Measurements from ENCODE around the gene HES4.

HES4 gene

DNA sequence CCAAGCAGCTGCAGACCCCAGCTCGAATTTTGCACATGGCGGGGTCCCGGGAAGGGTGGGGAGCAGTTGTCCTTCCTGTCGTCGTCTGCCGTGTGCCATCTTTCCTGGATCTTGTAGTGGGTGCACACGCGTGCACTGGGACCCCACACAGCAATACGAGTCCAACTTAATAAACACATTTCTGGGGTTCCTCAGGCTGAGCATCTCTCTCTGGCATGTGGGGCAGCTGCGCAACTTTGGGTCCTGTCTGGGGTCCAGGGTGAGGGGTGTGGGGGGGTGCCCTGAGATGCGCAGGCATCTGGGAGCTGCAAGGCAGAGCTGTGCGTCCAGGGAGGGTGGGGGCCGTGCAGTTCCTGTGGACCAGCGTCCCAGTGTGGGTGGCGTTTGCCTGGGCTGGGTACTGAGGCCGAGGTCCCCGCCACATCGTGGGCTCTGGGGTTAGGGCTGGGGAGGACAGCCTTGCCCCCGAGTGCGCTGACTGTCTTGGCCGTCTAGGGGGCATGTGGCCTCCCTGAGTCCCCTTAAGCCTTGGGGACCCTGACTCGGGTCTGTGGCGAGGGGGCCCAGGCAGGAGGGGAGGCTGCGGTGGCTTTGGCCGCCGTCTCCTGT is 34.3 kb downstream of the HES4 start:
- no peak for DNase-seq

- no peak for DNase-seq
Observed at GRCh38 chr1:964691-965525, 35.0 kb downstream of the HES4 start.

DNA sequence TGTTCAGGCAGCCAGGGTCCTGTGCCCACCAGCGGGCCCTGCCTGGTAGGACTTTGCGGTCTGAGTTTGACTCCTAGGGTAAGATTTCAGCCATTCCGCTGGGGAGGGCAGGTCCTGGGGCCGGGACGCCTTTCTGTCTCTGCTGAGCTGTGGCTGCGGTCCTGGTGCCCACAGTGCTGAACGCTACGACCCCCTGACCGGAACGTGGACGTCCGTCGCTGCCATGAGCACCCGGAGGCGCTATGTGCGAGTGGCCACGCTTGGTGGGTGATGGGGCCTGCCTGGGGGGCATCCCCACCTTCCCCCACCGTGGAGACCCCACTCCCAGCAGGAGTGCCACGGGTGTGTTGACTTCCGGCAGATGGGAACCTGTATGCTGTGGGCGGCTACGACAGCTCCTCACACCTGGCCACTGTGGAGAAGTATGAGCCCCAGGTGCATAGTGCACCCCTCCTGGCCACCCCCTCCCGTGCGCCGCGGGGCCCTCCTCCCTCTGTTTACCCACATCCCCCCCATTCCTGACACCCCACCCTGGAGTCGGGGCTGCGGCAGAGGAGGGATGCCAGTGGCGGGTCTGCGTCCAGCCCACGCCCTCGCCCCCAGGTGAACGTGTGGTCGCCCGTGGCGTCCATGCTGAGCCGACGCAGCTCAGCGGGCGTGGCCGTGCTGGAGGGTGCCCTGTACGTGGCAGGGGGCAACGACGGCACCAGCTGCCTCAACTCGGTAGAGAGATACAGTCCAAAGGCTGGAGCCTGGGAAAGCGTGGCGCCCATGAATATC is 36.0 kb downstream of the HES4 start:
- no peak for DNase-seq

- DNase-seq = no peak
Observed at GRCh38 chr1:963301-963651, 36.6 kb downstream of the HES4 start.

DNA sequence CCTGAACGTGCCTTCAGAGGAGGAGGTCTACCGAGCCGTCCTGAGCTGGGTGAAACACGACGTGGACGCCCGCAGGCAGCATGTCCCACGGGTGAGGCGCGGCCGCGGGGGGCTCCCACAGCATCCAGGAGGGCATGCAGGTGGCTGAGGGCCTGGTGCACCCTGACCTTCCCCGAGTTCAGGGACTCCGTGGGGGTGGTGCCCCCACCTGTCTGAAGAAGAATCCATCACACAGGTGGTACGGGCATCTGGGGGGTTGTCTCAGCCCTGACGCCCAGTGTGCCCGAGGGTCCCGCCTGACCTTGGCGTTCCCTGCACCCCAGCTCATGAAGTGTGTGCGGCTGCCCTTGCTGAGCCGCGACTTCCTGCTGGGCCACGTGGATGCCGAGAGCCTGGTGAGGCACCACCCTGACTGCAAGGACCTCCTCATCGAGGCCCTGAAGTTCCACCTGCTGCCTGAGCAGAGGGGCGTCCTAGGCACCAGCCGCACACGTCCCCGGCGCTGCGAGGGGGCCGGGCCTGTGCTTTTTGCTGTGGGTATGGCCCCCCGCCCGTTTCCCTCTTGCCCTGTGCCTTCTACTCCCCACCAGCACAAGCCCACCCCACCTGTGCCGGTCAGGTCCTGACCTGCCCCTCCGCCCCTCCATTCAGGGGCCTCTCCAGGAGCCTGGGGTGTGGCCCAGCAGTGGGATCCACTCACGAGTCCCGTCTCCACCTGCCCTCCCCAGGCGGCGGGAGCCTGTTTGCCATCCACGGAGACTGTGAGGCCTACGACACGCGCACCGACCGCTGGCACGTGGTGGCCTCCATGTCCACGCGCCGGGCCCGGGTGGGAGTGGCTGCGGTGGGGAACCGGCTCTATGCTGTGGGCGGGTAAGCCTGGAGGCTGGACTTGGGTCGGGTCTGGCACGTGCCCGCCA is 37.3 kb downstream of the HES4 start:
- DNase-seq = no peak

- peak in 1 of 2 experiments; percentile 41 for DNase-seq
Observed at GRCh38 chr1:961132-961669, 38.7 kb downstream of the HES4 start.

- DNase-seq = peak; percentile 89 to 90
Observed at GRCh38 chr1:960363-961131, 39.4 kb downstream of the HES4 start, which contains the start of gene KLHL17. KLHL17 (plus strand) TSS chr1:960584; CDS start chr1:960694, 110 bp downstream.

DNA sequence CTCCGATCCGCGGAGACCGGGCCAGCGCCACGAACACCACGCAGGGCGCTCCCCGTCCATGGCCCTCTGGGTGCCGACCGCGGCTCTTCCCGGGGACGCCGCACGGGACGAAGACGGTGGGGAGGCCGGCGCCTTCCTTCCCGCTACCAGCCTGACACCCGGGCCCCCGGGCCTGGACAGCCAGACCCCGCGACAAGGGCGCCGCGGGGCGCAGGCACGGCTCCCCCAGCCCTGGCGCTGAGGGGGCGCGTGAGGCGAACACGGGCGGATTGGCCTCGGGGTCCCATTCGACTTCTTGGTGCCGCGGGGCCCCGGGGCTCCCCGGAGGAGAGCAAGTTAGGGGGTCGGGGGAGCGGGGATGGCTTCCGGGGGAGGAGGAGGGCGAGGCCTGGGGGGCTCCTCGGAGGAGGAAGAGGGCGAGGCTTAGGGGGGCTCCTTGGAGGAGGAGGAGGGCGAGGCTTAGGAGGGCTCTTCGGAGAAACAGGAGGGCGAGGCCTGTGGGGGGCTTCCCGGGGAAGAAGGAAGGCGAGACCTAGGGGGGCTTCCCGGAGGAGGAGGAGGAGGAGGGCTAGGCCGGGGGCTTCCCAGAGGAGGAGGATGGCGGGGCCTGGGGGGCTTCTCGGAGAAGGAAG is 40.0 kb downstream of the HES4 start:
- DNase-seq = no peak

DNA sequence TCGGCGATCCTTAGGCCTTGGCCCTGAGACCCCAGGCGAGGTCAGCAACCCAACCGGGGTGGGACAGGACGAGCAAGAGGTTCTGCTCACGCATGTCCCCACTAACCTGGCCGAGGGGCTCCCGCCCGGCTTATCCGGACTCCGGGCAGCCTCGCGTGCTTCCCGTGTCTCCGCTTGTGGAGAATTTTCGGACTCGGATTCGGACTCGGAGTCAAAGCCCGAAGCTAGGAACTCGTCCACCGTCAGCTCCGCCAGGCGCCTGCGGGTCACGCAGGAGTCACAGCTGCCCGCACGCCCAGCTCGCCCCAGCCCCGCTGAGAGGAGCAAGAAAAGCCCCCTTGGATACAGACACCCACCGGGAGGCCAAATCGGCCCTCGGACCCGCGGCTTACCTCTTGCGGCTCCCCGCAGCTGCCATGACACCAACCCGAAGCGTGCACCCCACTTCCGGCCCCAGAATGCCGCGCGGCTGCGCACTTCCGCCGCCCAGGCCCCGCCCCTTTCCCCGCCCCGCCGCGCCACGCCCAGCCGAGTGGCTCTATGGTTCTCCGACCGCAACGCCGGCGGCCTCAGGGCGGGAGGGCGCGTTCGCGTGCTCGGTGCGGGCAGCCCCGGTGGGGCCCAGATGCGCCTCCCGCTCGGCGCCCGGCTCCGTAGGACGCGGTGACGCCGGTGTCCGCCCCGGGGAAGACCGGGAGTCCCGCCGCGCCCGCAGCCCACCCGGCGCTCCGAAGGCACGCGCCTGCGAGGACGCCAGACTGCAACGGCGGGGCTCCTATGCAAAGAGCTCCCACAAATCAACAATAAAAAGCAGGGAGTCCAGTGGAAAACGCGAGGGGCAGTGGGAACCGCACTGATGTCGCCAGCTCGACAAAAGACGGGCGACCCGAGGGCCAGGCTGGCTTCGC is 40.8 kb downstream of the HES4 start, which contains the start of gene NOC2L:
Gene NOC2L, minus strand, starts transcription at position 434 of the 908 bp plus-strand sequence. Its CDS starts 16 bp downstream, at position 418.
- DNase-seq = peak; percentile 100

- DNase-seq = no peak
Observed at GRCh38 chr1:956636-957035, 43.3 kb downstream of the HES4 start.

DNA sequence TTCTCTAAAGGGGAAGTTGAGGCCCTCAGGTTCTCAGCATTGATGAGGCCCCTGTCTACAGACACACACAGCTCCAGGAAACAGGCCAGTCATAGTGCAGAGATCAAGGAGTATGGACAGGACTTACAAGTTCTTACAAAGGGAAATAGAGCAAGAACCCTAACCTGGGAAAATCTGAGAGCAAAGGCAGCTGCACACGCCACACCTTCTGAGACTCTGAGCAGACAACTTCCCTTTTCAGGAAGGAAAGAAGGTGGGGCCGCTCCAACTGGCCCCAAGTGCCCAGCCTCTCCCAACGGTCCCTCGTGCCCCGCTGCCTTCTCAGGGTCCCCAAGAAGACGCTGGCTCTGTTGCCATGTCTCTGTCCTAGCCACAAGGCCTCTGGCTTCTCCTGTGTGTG is 44.4 kb downstream of the HES4 start:
- DNase-seq = no peak

- no peak for DNase-seq
Observed at GRCh38 chr1:954927-955326, 45.0 kb downstream of the HES4 start.

- no peak for DNase-seq
Observed at GRCh38 chr1:953524-954320, 46.2 kb downstream of the HES4 start.

DNA sequence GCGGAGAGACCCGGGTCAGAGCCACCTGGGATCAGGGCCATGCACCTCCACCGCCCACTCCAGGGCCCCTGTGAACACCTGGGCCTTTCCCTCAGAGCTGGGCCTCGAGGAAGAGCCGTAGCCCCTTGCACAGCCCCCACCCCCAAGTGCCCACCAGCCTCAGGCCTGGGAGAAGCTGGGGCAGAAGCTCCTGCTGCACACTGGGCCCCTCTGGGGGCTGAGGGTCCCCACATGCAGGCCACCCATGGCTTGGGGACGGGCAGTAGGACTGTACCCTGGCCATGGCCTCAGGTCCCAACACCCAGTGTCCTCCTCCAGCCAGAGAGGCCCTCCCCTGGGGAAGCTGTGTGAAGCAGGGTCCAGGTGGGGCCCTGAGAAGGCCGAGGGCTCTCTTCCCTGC is 47.3 kb downstream of the HES4 start:
- DNase-seq = no peak

DNA sequence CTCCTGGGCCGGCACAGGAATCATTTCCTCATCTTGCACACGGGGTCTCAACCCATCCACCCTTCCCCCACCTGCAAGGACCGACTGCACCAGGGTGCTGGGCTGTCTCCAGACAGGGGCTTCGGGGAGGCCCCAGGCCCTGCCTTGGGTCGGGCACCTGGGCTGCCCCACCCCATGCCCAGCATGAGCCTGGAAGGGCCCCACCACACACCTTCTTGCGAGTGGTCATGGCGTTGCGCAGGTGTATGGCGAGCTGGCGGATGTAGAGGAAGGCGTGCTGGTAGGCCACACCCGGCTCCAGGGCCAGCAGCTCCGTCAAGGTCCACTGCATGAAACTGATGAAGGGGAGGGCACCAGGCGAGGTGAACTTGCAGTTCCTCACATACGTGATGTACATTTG is 47.7 kb downstream of the HES4 start:
- no peak for DNase-seq

DNA sequence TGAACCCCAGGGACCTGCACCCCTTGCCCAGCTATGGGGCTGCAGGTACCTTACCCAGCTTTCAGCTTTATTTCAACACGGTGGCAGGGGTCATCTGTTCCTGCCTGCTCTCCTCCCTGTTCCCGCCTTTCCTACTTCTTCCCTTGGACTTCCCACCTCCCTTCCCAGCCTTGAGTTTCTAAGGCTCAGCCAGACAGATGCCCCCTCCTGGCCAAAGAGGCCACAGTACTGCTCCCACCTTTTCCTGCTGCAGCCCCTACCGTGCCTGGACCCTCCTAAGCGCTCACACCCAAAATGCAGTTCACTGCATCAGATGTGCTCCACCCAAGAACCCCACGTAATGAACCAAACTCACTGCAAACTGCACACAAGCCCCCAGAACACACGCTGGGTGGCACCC is 48.5 kb downstream of the HES4 start:
- no peak for DNase-seq

DNA sequence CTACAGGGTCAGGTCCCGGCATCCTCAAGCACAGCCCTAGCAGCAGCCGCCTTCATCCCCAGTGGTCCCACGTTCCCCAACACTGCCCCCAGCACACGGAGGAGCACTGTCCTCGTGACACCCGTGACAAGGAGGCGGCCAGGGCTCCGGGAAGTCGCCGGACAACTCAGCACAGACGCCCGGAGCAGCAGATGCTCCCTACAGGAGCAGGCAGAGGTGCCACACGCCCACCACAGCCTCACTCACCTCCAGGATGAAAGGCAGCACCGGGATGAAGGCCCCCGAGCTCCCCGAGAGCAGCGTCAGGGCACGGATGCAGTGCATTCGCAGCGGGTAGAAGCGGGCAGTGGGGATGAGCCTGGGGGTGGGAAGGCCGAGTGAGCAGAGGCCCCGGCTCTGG is 49.0 kb downstream of the HES4 start:
- DNase-seq = no peak

DNA sequence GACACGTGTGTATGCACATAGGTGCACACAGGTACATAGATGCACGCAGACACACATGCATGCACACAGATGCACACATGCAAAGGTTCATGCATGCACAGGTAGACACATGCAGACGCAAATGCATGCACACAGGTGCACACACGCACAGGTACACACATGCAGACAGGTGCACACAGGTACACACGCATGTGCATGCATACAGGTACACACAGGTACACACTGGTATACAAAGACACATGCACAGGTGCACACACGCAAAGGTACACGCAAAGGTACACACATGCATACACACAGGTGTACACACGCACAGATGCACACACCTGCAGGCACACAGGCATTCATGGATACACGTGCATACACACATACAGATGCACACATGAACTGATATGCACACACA is 49.6 kb downstream of the HES4 start:
- DNase-seq = no peak
